GM12801 (cell line): ENCODE results near the gene CHGA.

Source experiments
- CTCF ChIP-seq: IDR thresholded peaks from one replicate; pipeline ENCODE4 v1.5.1; 2011; ENCODE audit warnings: control low read depth; ENCODE audit not compliant: insufficient read length; ENCODE audit errors: extremely low read depth

CHGA gene

GRCh38 chr14:92897922-92898565 is 24.9 kb upstream of the CHGA start:
- TF ChIP-seq CTCF: no peak

GRCh38 chr14:92898566-92899131 is 24.3 kb upstream of the CHGA start:
- TF ChIP-seq CTCF: no peak

GRCh38 chr14:92900660-92901059 is 22.3 kb upstream of the CHGA start:
- no peak for TF ChIP-seq CTCF

GRCh38 chr14:92902191-92902590 is 20.8 kb upstream of the CHGA start:
- TF ChIP-seq CTCF: no peak

- no peak for TF ChIP-seq CTCF
These were observed 20.2 kb upstream of the CHGA start for GRCh38 chr14:92902726-92903125.

- no peak for TF ChIP-seq CTCF
These were observed 19.6 kb upstream of the CHGA start for GRCh38 chr14:92903359-92903758.

GRCh38 chr14:92905667-92906066 is 17.3 kb upstream of the CHGA start:
- TF ChIP-seq CTCF: no peak

GRCh38 chr14:92906420-92906819 is 16.5 kb upstream of the CHGA start:
- TF ChIP-seq CTCF: no peak
